NCI-H345 (cell line): ENCODE data around the gene VSX2.

ENCODE experiments used
- DNase-seq: peaks from one replicate; lab custom pipeline; 2025; lab: John Stamatoyannopoulos, UW

The VSX2 gene

DNA sequence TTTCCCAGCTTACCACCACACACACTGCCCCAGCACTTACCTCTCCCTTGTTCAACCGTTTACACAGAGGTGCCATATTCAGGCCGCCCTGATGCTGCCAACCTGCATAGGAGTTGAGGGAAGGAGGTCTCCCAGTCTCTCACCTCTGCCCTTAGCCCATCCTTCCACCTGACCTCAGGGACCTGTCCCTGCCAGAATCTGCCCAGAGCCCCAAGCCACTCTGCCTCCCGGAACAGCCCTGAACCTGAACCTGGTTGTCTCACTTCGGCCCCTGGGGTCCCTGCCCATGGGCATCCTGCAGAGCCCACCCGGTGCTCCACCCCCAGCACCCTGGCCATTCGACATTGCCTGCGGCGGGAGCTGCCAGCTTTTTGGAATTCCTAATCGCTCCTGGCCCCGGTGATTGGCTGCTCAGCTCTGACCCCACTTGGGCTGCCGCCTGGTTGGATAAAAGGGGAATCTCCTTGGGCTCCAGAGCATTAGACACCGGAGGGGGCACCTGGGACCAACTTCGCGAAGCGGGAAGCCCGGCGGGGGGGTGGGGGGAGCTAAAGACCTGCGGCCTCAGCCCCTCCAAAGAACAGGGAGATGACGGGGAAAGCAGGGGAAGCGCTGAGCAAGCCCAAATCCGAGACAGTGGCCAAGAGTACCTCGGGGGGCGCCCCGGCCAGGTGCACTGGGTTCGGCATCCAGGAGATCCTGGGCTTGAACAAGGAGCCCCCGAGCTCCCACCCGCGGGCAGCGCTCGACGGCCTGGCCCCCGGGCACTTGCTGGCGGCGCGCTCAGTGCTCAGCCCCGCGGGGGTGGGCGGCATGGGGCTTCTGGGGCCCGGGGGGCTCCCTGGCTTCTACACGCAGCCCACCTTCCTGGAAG is at the start of gene VSX2:
VSX2 (plus strand) TSS at position 476 of the 874 bp plus-strand sequence; CDS start at position 589, 113 bp downstream.
- no peak for DNase-seq

- no peak for DNase-seq
These were observed 48.2 kb upstream of the VSX2 start for GRCh38 chr14:74190927-74191575.

GRCh38 chr14:74194506-74195274 is 44.6 kb upstream of the VSX2 start:
- DNase-seq = no peak

DNA sequence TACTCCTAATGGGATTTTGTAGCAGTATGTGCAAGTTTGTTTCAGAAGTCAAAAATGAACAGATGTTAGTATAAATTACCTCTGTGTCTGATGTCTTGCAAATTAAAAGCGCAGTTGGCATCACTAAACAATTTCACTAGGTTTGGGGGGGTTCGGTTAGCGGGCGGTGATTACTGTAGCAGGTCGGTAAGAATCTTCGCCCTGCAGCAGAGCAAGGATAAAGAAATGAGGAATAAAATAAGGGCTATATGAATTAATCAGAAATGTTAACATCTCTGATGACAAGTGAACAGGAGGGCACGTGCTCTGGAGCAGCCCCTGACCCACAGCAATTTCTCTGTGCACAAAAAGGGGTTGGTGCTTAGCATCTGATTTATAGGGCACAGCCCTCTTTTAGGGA is 43.6 kb upstream of the VSX2 start:
- no peak for DNase-seq

GRCh38 chr14:74198441-74199234 is 40.6 kb upstream of the VSX2 start:
- no peak for DNase-seq

- DNase-seq = no peak
These were observed 37.1 kb upstream of the VSX2 start for GRCh38 chr14:74202113-74202512.

DNA sequence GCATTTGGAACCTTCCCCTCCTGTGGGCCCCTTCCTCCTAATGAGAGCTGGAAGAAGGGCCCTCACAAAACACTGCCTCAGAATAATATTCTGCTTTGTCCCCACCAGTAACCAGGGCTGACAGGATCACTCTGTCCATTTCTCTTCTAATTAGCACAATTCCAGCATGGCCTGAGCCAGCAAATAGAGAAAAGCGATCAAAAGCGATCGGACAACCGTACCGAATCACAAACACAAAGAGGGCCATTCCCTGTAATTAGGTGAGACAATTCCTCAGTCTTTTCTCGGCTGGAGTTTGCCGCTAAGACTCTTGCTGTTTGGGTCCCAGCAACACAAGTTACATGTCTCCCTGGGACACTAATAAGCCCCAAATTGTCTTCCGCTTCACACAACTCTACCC is 35.6 kb upstream of the VSX2 start:
- no peak for DNase-seq

- DNase-seq = no peak
These were observed 34.8 kb upstream of the VSX2 start for GRCh38 chr14:74204491-74204890.

GRCh38 chr14:74205882-74206281 is 33.4 kb upstream of the VSX2 start:
- no peak for DNase-seq

- no peak for DNase-seq
These were observed 31.3 kb upstream of the VSX2 start for GRCh38 chr14:74207943-74208342.

GRCh38 chr14:74208642-74209041 is 30.6 kb upstream of the VSX2 start:
- no peak for DNase-seq

- DNase-seq = no peak
These were observed 27.2 kb upstream of the VSX2 start for GRCh38 chr14:74211945-74212580.

GRCh38 chr14:74213907-74214803 is 25.1 kb upstream of the VSX2 start:
- DNase-seq = no peak

DNA sequence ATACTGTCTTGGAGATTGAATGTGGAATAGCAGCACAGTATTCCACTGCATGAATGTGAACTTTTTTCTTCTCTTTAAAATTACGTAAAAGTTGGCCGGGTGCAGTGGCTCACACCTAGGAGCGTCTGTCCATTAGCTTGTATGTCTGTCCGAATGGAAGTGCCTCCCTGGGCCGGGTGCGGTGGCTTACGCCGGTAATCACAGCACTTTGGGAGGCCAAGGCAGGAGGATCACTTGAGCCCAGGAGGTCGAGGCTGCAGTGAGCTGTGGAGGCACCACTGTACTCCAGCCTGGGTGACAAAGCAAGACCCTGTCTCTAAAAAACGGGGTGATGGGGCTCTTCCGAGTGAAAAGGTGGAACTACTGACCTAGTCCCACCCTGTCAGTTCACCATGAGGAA is 22.6 kb upstream of the VSX2 start:
- no peak for DNase-seq

- peak; percentile 77 for DNase-seq
These were observed 21.4 kb upstream of the VSX2 start for GRCh38 chr14:74217672-74218448.

DNA sequence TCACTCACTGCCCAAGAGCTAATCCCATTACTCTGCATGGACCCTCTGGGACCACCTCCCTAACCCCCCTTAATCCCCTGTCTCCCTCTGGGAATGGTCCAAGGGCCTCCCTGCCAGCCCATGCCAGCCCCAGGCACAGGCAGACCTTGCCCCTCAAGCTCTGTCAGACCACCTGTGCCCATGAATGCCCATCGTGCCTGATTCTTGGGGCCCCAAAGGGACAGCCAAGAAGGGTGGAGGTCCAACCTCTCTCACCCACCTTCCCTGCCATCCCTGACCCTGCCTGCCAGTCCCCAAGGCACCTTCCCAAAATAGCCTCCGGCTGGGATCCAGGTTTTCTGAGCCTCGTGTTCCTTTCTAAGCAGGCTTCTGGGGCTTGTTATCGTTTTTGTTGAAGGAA is 20.8 kb upstream of the VSX2 start:
- no peak for DNase-seq

- no peak for DNase-seq
These were observed 19.7 kb upstream of the VSX2 start for GRCh38 chr14:74219277-74220205.

DNA sequence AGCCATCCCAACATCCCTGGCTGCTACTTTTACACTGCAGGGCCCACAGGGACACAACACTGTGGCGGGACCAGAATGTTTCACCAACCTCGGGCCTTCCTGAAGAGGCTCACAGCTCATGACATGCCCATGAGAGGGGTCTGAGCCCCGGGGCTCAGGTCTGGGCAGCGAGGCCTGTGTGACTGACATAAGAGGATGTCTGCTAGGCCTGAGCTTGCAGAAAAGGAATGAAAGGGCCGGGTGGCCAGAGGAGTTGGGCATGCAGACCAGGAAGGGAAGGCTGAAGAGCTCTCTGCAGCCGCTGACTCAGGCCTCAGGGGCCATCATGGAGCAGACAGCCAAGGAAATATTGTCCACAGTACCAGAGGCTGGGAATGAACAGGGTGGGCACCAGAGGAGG is 18.3 kb upstream of the VSX2 start:
- no peak for DNase-seq
